K562 (cell line): ENCODE data around the gene ZKSCAN4. TPM values are rescaled to one million over a fixed set of nuclear protein-coding genes. Genes with fewer than 3 reads are reported as not detected.

Experiments
- COPS2 ChIP-seq: fragments of 450-650 bp; conservative IDR thresholded peaks from 2 replicates; pipeline ENCODE4 v1.6.1; 2016; ENCODE audit warnings: mild to moderate bottlenecking, moderate library complexity
- CREB1 ChIP-seq, 2 experiments: sonication (generic) in 1 of 2; formaldehyde crosslinking in 1 of 2; IDR thresholded peaks; 2 replicates each; pipeline versions ENCODE4 v1.6.1 to v1.8.0; 2012 to 2022; ENCODE audit warnings: inconsistent platforms in 1 of 2, mild to moderate bottlenecking in 1 of 2, missing genetic modification reagents in 1 of 2, moderate library complexity in 1 of 2
- ESRRB ChIP-seq: fragments of 250-450 bp; sonication (Bioruptor Pico); IDR thresholded peaks from 2 replicates; pipeline ENCODE4 v1.5.0; 2020; ENCODE audit warnings: mild to moderate bottlenecking, moderate library complexity, borderline replicate concordance
- FOSL1 ChIP-seq: fragments of 200-800 bp; sonication (Bioruptor generic); conservative IDR thresholded peaks from 2 replicates; pipeline ENCODE4 v1.6.1; 2016; ENCODE audit warnings: missing genetic modification characterization, missing compliant biosample characterization
- FOXA1 ChIP-seq: fragments of 450-650 bp; IDR thresholded peaks from 2 replicates; pipeline ENCODE4 v1.6.1; 2016; ENCODE audit warnings: mild to moderate bottlenecking, borderline replicate concordance
- HIVEP1 ChIP-seq: fragments of 250-450 bp; sonication (Bioruptor Pico); IDR thresholded peaks from 2 replicates; pipeline ENCODE4 v1.4.0; 2020; ENCODE audit warnings: mild to moderate bottlenecking
- IRF1 ChIP-seq: sonication (generic); formaldehyde crosslinking; IDR thresholded peaks from 2 replicates; pipeline ENCODE4 v1.8.0; 2022; ENCODE audit warnings: missing genetic modification reagents, mild to moderate bottlenecking, borderline replicate concordance
- NKRF ChIP-seq: fragments of 450-650 bp; IDR thresholded peaks from 2 replicates; pipeline ENCODE4 v1.6.1; 2016; ENCODE audit warnings: borderline replicate concordance
- PTBP1 ChIP-seq: fragments of 200-400 bp; formaldehyde crosslinking; IDR thresholded peaks from 2 replicates; pipeline ENCODE4 v1.6.1; 2017; ENCODE audit warnings: low read depth, low read length
- RCOR1 ChIP-seq, 2 experiments: IDR thresholded peaks; 2 replicates each; pipeline ENCODE4 v1.6.1; 2012; ENCODE audit warnings: low read depth in 2 of 2, low read length in 2 of 2, borderline replicate concordance in 1 of 2, improper control_type of control experiment in 1 of 2
- SAFB2 ChIP-seq: fragments of 200-400 bp; formaldehyde crosslinking; IDR thresholded peaks from 2 replicates; pipeline ENCODE4 v1.6.1; 2018; ENCODE audit warnings: borderline replicate concordance, low read length, low read depth, moderate library complexity; ENCODE audit not compliant: severe bottlenecking
- SRSF1 ChIP-seq: fragments of 200-400 bp; formaldehyde crosslinking; IDR thresholded peaks from 2 replicates; pipeline ENCODE4 v1.6.1; 2017; ENCODE audit warnings: mild to moderate bottlenecking, low read depth, low read length, moderate library complexity
- TOE1 ChIP-seq, 2 experiments: fragments of 450-650 bp in 1 of 2; sonication (generic) in 1 of 2; formaldehyde crosslinking in 1 of 2; IDR thresholded peaks; 2 replicates each; pipeline versions ENCODE4 v1.7.1 to v1.8.0; 2016 to 2022; ENCODE audit warnings: borderline replicate concordance in 2 of 2, mild to moderate bottlenecking in 2 of 2, antibody characterized with exemption in 1 of 2, inconsistent platforms in 1 of 2, low read depth in 1 of 2, missing genetic modification reagents in 1 of 2, moderate library complexity in 1 of 2
- YBX1 ChIP-seq: fragments of 450-650 bp; IDR thresholded peaks from 2 replicates; pipeline ENCODE4 v1.7.1; 2016; ENCODE audit warnings: mild to moderate bottlenecking
- ZBTB12 ChIP-seq: fragments of 250-450 bp; sonication (Bioruptor Pico); IDR thresholded peaks from 2 replicates; pipeline ENCODE4 v1.4.0; 2020
- ZNF398 ChIP-seq: fragments of 250-450 bp; sonication (Bioruptor Pico); IDR thresholded peaks from 2 replicates; pipeline ENCODE4 v1.8.0; 2021; ENCODE audit warnings: moderate library complexity, mild to moderate bottlenecking, inconsistent platforms
- ZNF644 ChIP-seq: fragments of 200-800 bp; sonication (Bioruptor generic); IDR thresholded peaks from 2 replicates; pipeline ENCODE4 v1.6.1; 2016; ENCODE audit warnings: low read depth, missing genetic modification characterization, missing compliant biosample characterization
- polyA plus RNA-seq, 8 experiments: library from polyadenylated mRNA; depleted of rRNA in 4 of 8; stranded (reverse) in 5 of 8; unstranded in 3 of 8; fragments of >200 nt; fragmentation: Nextera tagmentation in 2 of 8; fragmentation: Illumina TruSeq in 1 of 8; extraction: Ambion mirVana in 2 of 8; extraction: Trizol in 1 of 8; gene quantifications; 2 replicates each; pipeline versions ENCODE4 v1.2.1 to v1.2.3, GENCODE V29; 2011 to 2014; ENCODE audit warnings: inconsistent platforms in 1 of 8, missing spikeins in 1 of 8
- total RNA-seq, 7 experiments: library from RNA; depleted of rRNA in 6 of 7; stranded (reverse); fragments of >200 nt in 6 of 7; fragmentation: Illumina TruSeq in 2 of 7; extraction: Trizol in 2 of 7; gene quantifications; 2 replicates each; pipeline versions ENCODE4 v1.2.1 to v1.2.3, GENCODE V29; 2011 to 2021; ENCODE audit warnings: low replicate concordance in 1 of 7
- TF ChIP-seq, protein P1 (sequence below): conservative IDR thresholded peaks from 2 replicates; pipeline ENCODE4 v1.6.1; 2011; ENCODE audit warnings: low read depth, mild to moderate bottlenecking, low read length; ENCODE audit not compliant: control insufficient read depth

ZKSCAN4 gene
- total and polyA plus RNA-seq, 9 of the 15 experiments (the other 6 are each of a cell fraction or from before 2014, with no cell fraction given), result 1.2 to 5.3 (median 4.7) TPM

DNA sequence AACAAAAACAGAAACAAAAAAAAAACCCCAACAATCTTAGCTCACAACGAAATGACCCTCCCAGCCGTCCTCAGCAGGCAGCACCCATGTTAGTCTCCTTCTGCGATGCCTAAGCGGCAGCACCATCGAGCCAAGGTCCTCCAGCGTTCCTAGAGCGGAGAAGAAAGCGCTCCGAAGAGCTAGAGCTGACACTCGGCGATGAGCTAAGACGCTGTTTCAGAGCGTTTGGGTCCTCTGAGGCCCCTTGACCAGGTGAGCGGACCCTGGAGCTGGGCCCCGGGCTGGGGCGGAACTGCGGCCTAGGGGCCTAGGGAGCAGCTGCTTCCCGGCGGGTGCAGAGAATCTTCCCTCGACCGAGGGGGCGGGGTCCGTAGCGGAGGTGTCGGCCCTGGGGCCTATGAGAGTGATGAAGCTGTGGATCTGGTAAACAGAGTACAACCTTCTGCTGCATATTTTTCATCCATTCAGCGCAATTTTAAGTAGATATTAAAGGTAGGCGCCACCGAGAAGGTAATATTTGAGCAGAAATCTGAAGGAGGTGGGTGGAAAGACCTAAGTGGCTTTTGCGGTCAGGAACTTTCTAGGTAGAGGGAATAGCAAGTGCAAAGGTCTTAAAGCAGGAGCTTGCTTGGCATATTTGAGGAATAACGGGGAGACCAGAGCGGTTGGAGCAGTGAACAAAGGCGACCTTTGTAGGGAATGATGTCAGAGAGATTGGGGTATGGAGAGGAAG, 15.1 kb upstream of the ZKSCAN4 start, which contains the start of gene ZSCAN26 (continued):
- TF ChIP-seq IRF1 (CRISPR knock-in tag) (no peak), TOE1 (IDR thresholded peaks at IDR 0.05; ENCODE audit: borderline replicate concordance) (peak; percentile 69; the same call in 1 of the 2 replicates), TOE1 (CRISPR knock-in tag; IDR thresholded peaks at IDR 0.05; ENCODE audit: borderline replicate concordance, low read depth) (peak; percentile 88; the same call in 1 of the 2 replicates), PTBP1 (no peak), CREB1 (IDR thresholded peaks at IDR 0.05) (0 out of 2 replicates have a peak, but pooled peaks have one; percentile 13), CREB1 (CRISPR knock-in tag; IDR thresholded peaks at IDR 0.05) (peak; percentile 46; the same call in 1 of the 2 replicates), SAFB2 (no peak), ZNF398 (CRISPR knock-in tag) (no peak), COPS2 (no peak), HIVEP1 (peak; percentile 75; the same call in 1 of the 2 replicates), YBX1 (no peak), ZBTB12 (CRISPR knock-in tag) (no peak; the same call in 1 of the 2 replicates), RCOR1 (IDR thresholded peaks at IDR 0.05; ENCODE audit: borderline replicate concordance in 1 of 2, low read depth in 2 of 2, low read length in 2 of 2) (peak in 1 of 2 experiments; percentile 83; a peak in 2 of 4 replicates), FOXA1 (no peak), ESRRB (CRISPR knock-in tag) (no peak), NKRF (no peak), ZNF644 (tag) (no peak), SRSF1 (no peak), FOSL1 (tag) (peak; percentile 37; the same call in 1 of the 2 replicates)
- TF ChIP-seq, protein P1, sequence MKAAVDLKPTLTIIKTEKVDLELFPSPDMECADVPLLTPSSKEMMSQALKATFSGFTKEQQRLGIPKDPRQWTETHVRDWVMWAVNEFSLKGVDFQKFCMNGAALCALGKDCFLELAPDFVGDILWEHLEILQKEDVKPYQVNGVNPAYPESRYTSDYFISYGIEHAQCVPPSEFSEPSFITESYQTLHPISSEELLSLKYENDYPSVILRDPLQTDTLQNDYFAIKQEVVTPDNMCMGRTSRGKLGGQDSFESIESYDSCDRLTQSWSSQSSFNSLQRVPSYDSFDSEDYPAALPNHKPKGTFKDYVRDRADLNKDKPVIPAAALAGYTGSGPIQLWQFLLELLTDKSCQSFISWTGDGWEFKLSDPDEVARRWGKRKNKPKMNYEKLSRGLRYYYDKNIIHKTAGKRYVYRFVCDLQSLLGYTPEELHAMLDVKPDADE, result no peak
